Subcutaneous adipose tissue (tissue), 4 donors: ENCODE data around the gene CANX. TPM values are rescaled to one million over a fixed set of nuclear protein-coding genes. Genes with fewer than 3 reads are reported as not detected.

Experiments used
- total RNA-seq, 4 donors: library from RNA; depleted of rRNA; stranded (reverse); fragments of >200 nt; gene quantifications; one replicate each; pipeline ENCODE4 v1.1.0, GENCODE V29; 2016
- TF ChIP-seq, protein P1 (sequence below): fragments of 450-650 bp; IDR thresholded peaks from one replicate; pipeline ENCODE4 v1.5.1; 2016; ENCODE audit warnings: low read depth, mild to moderate bottlenecking, control low read depth, antibody characterized with exemption, moderate library complexity

The CANX gene
- total RNA-seq, 4 donors from 2014 or later = 304 to 430 (median 379) TPM

DNA sequence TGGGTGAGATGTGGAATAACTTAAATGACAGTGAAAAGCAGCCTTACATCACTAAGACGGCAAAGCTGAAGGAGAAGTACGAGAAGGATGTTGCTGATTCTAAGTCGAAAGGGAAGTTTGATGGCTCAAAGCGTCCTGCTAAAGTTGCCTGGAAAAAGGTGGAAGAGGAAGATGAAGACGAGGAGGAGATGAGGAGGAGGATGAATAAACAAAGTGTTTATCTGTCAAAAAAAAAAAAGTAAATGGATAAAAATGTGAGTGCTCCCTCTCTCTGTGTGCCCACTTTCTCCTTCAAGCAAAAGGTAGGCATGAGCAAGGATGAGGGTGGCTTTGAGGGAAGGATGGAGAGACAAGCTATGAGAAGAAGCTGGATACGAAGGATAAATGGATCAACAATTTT, 4.2 kb upstream of the CANX start:
- TF ChIP-seq, protein P1, sequence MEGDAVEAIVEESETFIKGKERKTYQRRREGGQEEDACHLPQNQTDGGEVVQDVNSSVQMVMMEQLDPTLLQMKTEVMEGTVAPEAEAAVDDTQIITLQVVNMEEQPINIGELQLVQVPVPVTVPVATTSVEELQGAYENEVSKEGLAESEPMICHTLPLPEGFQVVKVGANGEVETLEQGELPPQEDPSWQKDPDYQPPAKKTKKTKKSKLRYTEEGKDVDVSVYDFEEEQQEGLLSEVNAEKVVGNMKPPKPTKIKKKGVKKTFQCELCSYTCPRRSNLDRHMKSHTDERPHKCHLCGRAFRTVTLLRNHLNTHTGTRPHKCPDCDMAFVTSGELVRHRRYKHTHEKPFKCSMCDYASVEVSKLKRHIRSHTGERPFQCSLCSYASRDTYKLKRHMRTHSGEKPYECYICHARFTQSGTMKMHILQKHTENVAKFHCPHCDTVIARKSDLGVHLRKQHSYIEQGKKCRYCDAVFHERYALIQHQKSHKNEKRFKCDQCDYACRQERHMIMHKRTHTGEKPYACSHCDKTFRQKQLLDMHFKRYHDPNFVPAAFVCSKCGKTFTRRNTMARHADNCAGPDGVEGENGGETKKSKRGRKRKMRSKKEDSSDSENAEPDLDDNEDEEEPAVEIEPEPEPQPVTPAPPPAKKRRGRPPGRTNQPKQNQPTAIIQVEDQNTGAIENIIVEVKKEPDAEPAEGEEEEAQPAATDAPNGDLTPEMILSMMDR = no peak

DNA sequence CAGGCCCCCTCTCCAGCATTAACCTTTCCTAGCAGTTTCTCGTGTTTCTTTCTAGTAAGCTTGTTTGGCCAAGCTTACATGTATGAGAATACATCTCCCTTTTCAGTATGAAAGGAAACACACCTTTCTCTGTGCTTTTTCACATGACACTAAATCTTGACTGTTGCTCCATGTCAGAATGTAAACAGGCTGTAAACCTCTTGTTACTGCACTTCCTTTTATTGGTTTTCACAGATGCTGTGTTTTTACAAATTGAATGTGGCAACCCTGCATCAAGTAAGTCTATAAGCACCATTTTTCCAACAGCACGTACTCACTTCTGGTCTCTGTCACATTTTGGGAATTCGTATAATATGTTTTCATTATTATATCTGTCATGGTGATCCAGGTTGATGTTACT, 2.2 kb upstream of the CANX start:
- TF ChIP-seq, protein P1 = no peak

DNA sequence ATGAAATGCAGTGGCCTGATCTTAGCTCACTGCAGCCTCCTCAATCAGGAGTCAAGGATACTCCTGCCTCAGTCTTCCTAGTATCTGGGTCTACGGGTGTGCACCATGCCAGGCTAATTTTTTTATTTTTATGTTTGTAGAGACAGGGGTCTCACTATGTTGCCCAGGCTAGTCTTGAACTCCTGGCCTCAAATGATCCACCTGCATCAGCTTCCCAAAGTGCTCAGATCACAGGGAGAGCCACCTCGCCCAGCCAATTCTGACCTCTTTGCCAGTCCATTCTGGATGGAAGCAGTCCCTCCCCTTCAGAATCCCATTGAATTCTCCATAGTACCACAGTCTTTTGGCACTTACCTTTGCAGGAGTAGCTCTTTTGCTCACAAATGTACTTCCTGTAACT, 1.7 kb upstream of the CANX start:
- TF ChIP-seq, protein P1 = no peak

DNA sequence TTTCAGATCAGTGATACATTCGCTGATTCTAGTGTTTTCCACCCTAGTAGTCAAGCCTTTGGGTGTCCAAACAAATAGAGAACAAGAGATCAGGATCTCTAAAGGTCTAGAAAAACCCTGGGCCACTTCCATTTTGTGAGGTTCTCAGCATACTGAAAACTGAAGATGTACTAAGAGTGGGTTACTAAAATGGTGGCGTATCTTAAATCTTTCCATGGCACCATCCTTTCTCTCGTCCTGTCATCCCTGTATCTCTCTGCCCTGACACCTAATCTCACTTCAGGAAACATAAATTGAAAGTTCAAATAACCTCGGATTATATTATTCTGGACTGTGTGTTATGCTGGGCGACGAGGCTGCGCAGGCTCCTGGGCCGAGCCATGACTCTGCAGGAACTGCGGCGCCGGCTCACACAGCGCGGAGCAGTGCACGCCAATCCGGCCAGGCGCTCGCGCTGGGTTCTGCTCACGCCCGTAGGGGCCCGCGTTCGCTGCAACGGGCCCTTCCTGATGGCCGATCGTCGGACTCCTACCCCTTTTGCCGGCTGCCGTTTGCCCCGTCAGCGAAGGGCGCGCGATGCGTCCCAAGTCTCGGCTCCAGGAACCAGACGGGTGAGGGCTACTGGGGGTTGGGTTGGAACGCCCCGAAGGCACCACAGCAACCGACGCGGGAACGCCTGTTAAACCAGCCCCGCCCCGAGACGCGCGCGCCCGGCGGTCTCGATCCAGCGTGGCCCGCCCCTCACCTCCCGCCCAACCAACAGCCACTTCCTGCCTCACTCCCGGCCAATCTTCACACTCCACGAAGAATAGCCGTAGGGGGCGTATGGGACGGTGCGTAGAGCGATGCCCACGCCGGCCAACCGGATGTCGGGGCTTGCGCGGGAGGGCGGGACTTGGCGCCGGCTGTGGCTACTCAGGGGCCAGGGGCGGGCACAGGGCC, 503 bp upstream of the CANX start:
- TF ChIP-seq, protein P1 = no peak

DNA sequence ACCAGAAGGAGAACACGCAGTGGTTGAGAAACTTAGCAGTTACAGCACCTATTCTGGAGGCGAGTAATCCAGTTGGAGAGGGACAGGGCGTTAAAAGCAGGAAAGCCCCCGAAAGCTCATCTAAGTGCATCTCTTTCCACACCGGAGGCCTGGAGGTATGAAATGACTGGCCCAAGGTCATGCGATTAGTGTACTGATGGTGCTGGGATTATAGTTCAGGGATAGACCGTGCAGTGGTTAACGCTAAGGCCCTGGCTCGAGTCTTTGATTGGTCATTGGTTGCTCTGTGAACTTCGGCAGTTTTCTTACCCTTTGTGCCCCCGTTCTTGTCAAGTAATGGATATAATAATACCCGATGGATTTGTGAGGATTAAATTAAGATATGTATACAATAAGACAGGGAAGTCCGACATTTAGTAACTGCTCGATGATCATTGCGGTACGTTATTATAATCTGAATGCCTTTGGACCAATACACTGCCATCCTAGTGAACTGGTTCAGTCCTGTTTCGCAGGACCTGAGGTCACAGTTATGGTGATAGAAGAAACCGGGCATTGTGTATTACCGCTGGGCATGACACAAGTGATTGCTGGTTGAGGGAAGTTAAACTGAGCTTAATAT, 960 bp downstream of the CANX start:
- TF ChIP-seq, protein P1 = no peak

DNA sequence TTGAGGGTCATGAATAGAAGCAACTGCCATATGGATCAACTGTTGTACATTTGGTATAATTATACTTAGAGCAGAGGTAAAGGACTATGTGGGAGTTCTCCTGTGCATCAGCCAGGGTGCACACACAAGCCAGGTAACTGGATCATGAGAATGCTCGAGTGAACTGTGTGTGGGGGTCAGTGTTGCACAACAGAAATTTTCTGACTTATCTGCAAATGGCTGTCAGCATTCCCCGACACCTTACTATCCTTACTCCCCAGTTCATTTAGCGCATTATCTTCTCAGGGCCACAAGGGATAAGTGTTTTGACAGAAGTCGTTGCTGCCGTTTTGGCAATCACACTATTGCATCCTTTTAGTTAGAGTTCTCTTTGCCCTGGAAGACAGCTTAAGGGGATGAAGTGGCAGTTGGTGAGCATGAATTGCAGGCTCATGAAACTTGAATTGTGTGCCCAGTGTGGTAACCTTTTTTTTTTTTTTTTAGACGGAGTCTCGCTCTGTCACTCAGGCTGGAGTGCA, 1.7 kb downstream of the CANX start:
- TF ChIP-seq, protein P1 = no peak

DNA sequence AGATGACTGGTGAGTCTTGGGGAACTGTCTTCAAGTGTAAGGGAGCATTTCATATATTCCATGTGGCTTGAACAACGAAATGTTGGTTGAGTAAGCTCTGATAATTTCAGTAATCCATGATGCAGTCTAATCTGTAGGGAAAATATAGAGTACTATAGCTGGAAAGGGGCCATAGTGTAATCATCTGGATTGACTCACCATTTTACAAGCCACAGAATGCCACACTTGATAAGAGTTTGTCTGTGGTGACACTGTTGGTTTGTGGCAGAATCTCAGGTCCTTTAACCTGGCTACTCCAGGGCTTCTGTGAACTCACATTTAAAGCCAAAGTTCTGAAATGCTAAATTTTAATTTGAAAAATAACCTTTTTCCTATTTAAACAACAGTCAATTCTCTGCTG, 17.5 kb downstream of the CANX start:
- TF ChIP-seq, protein P1 = no peak
